ENCODE measurements around the gene ARL4D.

ARL4D gene

GRCh38 chr17:43398724-43399595 is at the start of gene ARL4D:
TSS of gene ARL4D (plus strand) at chr17:43398993. CDS start at chr17:43399733, 740 bp downstream.
- Histone ChIP-seq H4K20me1 (ENCODE audit: insufficient read depth, low read length) (no peaks in the 10 kb centered on the region), H3K9ac (ENCODE audit: low read length) (peak within 1 kb of the TSS; percentile 59), H3K9me2 (ENCODE audit: low read depth, low read length) (no peaks in the 10 kb centered on the region), H3K27ac (ENCODE audit: low read depth, low read length, poor library complexity, severe bottlenecking) (no peak within 1 kb of the TSS), H3K4me1 (ENCODE audit: insufficient read depth, low read length, severe bottlenecking) (peaks cover 11% of the 10 kb centered on the region), H2AFZ (ENCODE audit: low read length) (peak within 1 kb of the TSS; percentile 77), H3K4me2 (ENCODE audit: low read length) (peak within 1 kb of the TSS; percentile 88), H3K36me3 (ENCODE audit: insufficient read depth, low read length) (no peaks in the 10 kb centered on the region), H3K27me3 (ENCODE audit: insufficient read depth, low read length) (peaks cover 3% of the 10 kb centered on the region; the same call in 1 of the 2 replicates), H3K4me3 (ENCODE audit: low read depth, low read length, poor library complexity, severe bottlenecking) (peak within 1 kb of the TSS; percentile 63), H3K9me3 (ENCODE audit: low read length) (no peaks in the 10 kb centered on the region), H3F3A (ENCODE audit: insufficient read depth, low read length) (no peaks in the 10 kb centered on the region), H3K79me2 (ENCODE audit: insufficient read depth, low read length) (no peaks in the 10 kb centered on the region)
- no peak for TF ChIP-seq EZH2 (IDR thresholded peaks at IDR 0.05; ENCODE audit: borderline replicate concordance, low read length)

GRCh38 chr17:43349142-43349541 is 49.7 kb upstream of the ARL4D start:
- H3F3A ChIP-seq (ENCODE audit: insufficient read depth, low read length), result no peaks in the 10 kb centered on the region
- TF ChIP-seq EZH2 (IDR thresholded peaks at IDR 0.05; ENCODE audit: borderline replicate concordance, low read length) (no peak), CTCF (IDR thresholded peaks at IDR 0.05; ENCODE audit: low read length) (no peak)
- no peaks in the 10 kb centered on the region; the same call in 1 of the 2 replicates for H3K36me3 ChIP-seq (ENCODE audit: insufficient read depth, low read length)
- H3K27ac ChIP-seq (ENCODE audit: low read depth, low read length, poor library complexity, severe bottlenecking), result no peak overlapping the region
- no peak overlapping the region for H3K4me2 ChIP-seq (ENCODE audit: low read length)
- no peaks in the 10 kb centered on the region for H3K4me1 ChIP-seq (ENCODE audit: insufficient read depth, low read length, severe bottlenecking)
- H4K20me1 ChIP-seq (ENCODE audit: insufficient read depth, low read length), result no peaks in the 10 kb centered on the region
- no peak overlapping the region for H3K9ac ChIP-seq (ENCODE audit: low read length)
- no peaks in the 10 kb centered on the region for H3K79me2 ChIP-seq (ENCODE audit: insufficient read depth, low read length)
- H3K9me2 ChIP-seq (ENCODE audit: low read depth, low read length), result no peaks in the 10 kb centered on the region
- H2AFZ ChIP-seq (ENCODE audit: low read length), result no peak overlapping the region
- H3K27me3 ChIP-seq (ENCODE audit: insufficient read depth, low read length), result 0 out of 2 replicates have a peak, but pooled peaks cover 1% of the 10 kb centered on the region
- H3K4me3 ChIP-seq (ENCODE audit: low read depth, low read length, poor library complexity, severe bottlenecking), result no peak overlapping the region
- peaks cover 17% of the 10 kb centered on the region for H3K9me3 ChIP-seq (ENCODE audit: low read length)

GRCh38 chr17:43350888-43351361 is 47.9 kb upstream of the ARL4D start:
- Histone ChIP-seq H3K4me2 (ENCODE audit: low read length) (no peak overlapping the region), H3K9me3 (ENCODE audit: low read length) (peaks cover 17% of the 10 kb centered on the region), H3K79me2 (ENCODE audit: insufficient read depth, low read length) (no peaks in the 10 kb centered on the region), H3K9ac (ENCODE audit: low read length) (no peak overlapping the region), H3K27ac (ENCODE audit: low read depth, low read length, poor library complexity, severe bottlenecking) (no peak overlapping the region), H3K27me3 (ENCODE audit: insufficient read depth, low read length) (no peaks in the 10 kb centered on the region), H3F3A (ENCODE audit: insufficient read depth, low read length) (no peaks in the 10 kb centered on the region), H3K4me3 (ENCODE audit: low read depth, low read length, poor library complexity, severe bottlenecking) (no peak overlapping the region), H3K4me1 (ENCODE audit: insufficient read depth, low read length, severe bottlenecking) (no peaks in the 10 kb centered on the region), H4K20me1 (ENCODE audit: insufficient read depth, low read length) (no peaks in the 10 kb centered on the region), H3K36me3 (ENCODE audit: insufficient read depth, low read length) (no peaks in the 10 kb centered on the region; the same call in 1 of the 2 replicates), H3K9me2 (ENCODE audit: low read depth, low read length) (no peaks in the 10 kb centered on the region), H2AFZ (ENCODE audit: low read length) (no peak overlapping the region)
- TF ChIP-seq EZH2 (IDR thresholded peaks at IDR 0.05; ENCODE audit: borderline replicate concordance, low read length), result no peak
- TF ChIP-seq CTCF (IDR thresholded peaks at IDR 0.05; ENCODE audit: low read length), result no peak
